K562 (cell line): Measurements from ENCODE around the gene GLRA1. TPM values are rescaled to one million over a fixed set of nuclear protein-coding genes. Genes with fewer than 3 reads are reported as not detected.

ENCODE experiments used
- ATAC-seq: fragments of 200-7000 bp; cut with Tn5 transposase; 3 replicates; pipeline ENCODE4 v1.9.1; 2020; ENCODE audit warnings: moderate library complexity
- BruUV-seq: library from RNA; stranded (reverse); fragments of 400-500 nt; replicated peaks from 2 replicates; lab custom pipeline; 2021; lab: Mats Ljungman, UMichigan
- CTCF ChIA-PET: fragments of 300-600 bp; formaldehyde crosslinking; extraction: SDS; loops from one replicate; lab custom pipeline; 2021; ENCODE audit warnings: low intra/inter-chr PET ratio; lab: Yijun Ruan, JAX
- POLR2A ChIA-PET: fragments of 300-600, 350-650 bp; sonication (Branson Sonifier 250); formaldehyde crosslinking; extraction: SDS; loops from one replicate; lab custom pipeline; 2021; ENCODE audit warnings: antibody characterized with exemption, inconsistent platforms; lab: Yijun Ruan, JAX
- DNase-seq, 4 experiments: peaks; one replicate each; pipeline versions ENCODE4 v3.0.0 to v3.0.0-alpha.2; 2011 to 2018; ENCODE audit warnings: low spot score in 3 of 4, mixed read lengths in 3 of 4; ENCODE audit errors: extremely low read depth in 1 of 4
- FAIRE-seq: peaks from 2 replicates; lab custom pipeline; 2011; peaks lifted over from hg19 to GRCh38; lab: Jason Lieb, UNC
- H2AFZ ChIP-seq: 2 replicates; pipeline ENCODE4 v1.6.0; 2011; ENCODE audit warnings: low read depth, low read length, control low read depth, inconsistent platforms
- H3K27ac ChIP-seq: fragments of 200-600 bp; 3 replicates; pipeline ENCODE4 v1.8.0; 2011; ENCODE audit warnings: low read depth, mild to moderate bottlenecking, control low read depth, inconsistent platforms, low read length, moderate library complexity, mixed read lengths; ENCODE audit errors: extremely low read depth
- H3K27me3 ChIP-seq, 2 experiments: fragments of 300-600 bp in 1 of 2; 2 replicates in 1 of 2; 3 replicates in 1 of 2; pipeline versions ENCODE4 v1.6.0 to v1.8.0; 2011; ENCODE audit warnings: inconsistent platforms in 2 of 2, low read length in 2 of 2, mild to moderate bottlenecking in 1 of 2, mixed read lengths in 1 of 2, moderate library complexity in 1 of 2; ENCODE audit not compliant: control insufficient read depth in 2 of 2, insufficient read depth in 2 of 2
- H3K36me3 ChIP-seq: fragments of 300-600 bp; 3 replicates; pipeline ENCODE4 v1.8.0; 2011; ENCODE audit warnings: mild to moderate bottlenecking, low read length, inconsistent platforms; ENCODE audit not compliant: control insufficient read depth, insufficient read depth
- H3K4me1 ChIP-seq, 2 experiments: fragments of 200-600 bp in 1 of 2; replicated peaks in 1 of 2; 2 replicates in 1 of 2; 3 replicates in 1 of 2; pipeline versions ENCODE4 v1.5.1 to v1.8.0; 2011; ENCODE audit warnings: inconsistent platforms in 2 of 2, low read length in 2 of 2, mild to moderate bottlenecking in 1 of 2, mixed read lengths in 1 of 2, moderate library complexity in 1 of 2; ENCODE audit not compliant: control insufficient read depth in 2 of 2, insufficient read depth in 2 of 2
- H3K4me2 ChIP-seq: 2 replicates; pipeline ENCODE4 v1.6.1; 2011; ENCODE audit warnings: low read length, control low read depth, inconsistent platforms, mixed read lengths; ENCODE audit not compliant: insufficient read depth
- H3K4me3 ChIP-seq: fragments of 200-600 bp; sonication (generic), shearing (Covaris generic); 2 replicates; pipeline ENCODE4 v1.5.1; 2016; ENCODE audit warnings: control low read depth, inconsistent platforms
- H3K79me2 ChIP-seq: fragments of 200-600 bp; 3 replicates; pipeline ENCODE4 v1.8.0; 2011; ENCODE audit warnings: low read length, inconsistent platforms; ENCODE audit not compliant: control insufficient read depth, insufficient read depth
- H3K9ac ChIP-seq, 2 experiments: 2 replicates each; pipeline versions ENCODE4 v1.6.0 to v1.6.1; 2011; ENCODE audit warnings: low read depth in 2 of 2, low read length in 2 of 2, control low read depth in 1 of 2, inconsistent platforms in 1 of 2, mild to moderate bottlenecking in 1 of 2, mixed read lengths in 1 of 2; ENCODE audit not compliant: insufficient read depth in 1 of 2
- H3K9me1 ChIP-seq: one replicate; pipeline ENCODE4 v1.6.0; 2011; ENCODE audit warnings: inconsistent platforms, mild to moderate bottlenecking, low read length, moderate library complexity; ENCODE audit not compliant: control insufficient read depth, insufficient read depth
- H3K9me3 ChIP-seq: replicated peaks from 2 replicates; pipeline ENCODE4 v1.5.1; 2011; ENCODE audit warnings: low read depth, low read length, inconsistent platforms; ENCODE audit not compliant: control insufficient read depth, insufficient read depth
- H4K20me1 ChIP-seq: replicated peaks from 2 replicates; pipeline ENCODE4 v1.6.1; 2011; ENCODE audit warnings: low read length, inconsistent platforms, mixed read lengths; ENCODE audit not compliant: control insufficient read depth, insufficient read depth
- C11orf30 ChIP-seq: fragments of 450-650 bp; IDR thresholded peaks from 2 replicates; pipeline ENCODE4 v1.6.1; 2016; ENCODE audit warnings: low read depth, mild to moderate bottlenecking
- DIDO1 ChIP-seq: fragments of 450-650 bp; IDR thresholded peaks from 2 replicates; pipeline ENCODE4 v1.6.1; 2016; ENCODE audit warnings: low read depth, missing biosample characterization, missing genetic modification characterization
- NBN ChIP-seq: fragments of 450-650 bp; IDR thresholded peaks from 2 replicates; pipeline ENCODE4 v1.6.1; 2016; ENCODE audit warnings: low read depth, mild to moderate bottlenecking
- SPI1 ChIP-seq: IDR thresholded peaks from 2 replicates; pipeline ENCODE4 v1.6.1; 2011; ENCODE audit warnings: low read depth, low read length, control low read depth, borderline replicate concordance
- TARDBP ChIP-seq: fragments of 450-650 bp; IDR thresholded peaks from 2 replicates; pipeline ENCODE4 v1.6.1; 2016
- ZBTB8A ChIP-seq: fragments of 450-650 bp; IDR thresholded peaks from 2 replicates; pipeline ENCODE4 v1.6.1; 2018; ENCODE audit warnings: mild to moderate bottlenecking, moderate library complexity; ENCODE audit not compliant: partially characterized antibody
- ZFP91 ChIP-seq: sonication (generic); formaldehyde crosslinking; IDR thresholded peaks from 2 replicates; pipeline ENCODE4 v1.8.0; 2022; ENCODE audit warnings: mild to moderate bottlenecking, missing genetic modification reagents
- ZNF609 ChIP-seq: sonication (generic); formaldehyde crosslinking; IDR thresholded peaks from 2 replicates; pipeline ENCODE4 v1.8.1; 2023; ENCODE audit warnings: missing genetic modification reagents, mild to moderate bottlenecking, borderline replicate concordance
- ZNF780A ChIP-seq: fragments of 250-450 bp; sonication (Bioruptor Pico); IDR thresholded peaks from 2 replicates; pipeline ENCODE4 v1.5.0; 2021; ENCODE audit warnings: mild to moderate bottlenecking
- WGBS: fragments of 100-300 bp; shearing (Covaris generic); methylation state at CpG from one replicate; pipeline ENCODE4 v1.1.6; 2016; ENCODE audit warnings: low coverage, mixed read lengths; ENCODE audit not compliant: insufficient coverage; ENCODE audit errors: missing lambda C conversion rate; 5-methylcytosine and 5-hydroxymethylcytosine counted together
- in situ Hi-C: fragments of 300-500 bp; cut with MboI; formaldehyde crosslinking; loops from 4 replicates; pipeline ENCODE4 v1.15.0; 2018; ENCODE audit warnings: inconsistent platforms, mixed read lengths
- intact Hi-C: fragments of 100-400 bp; cut with micrococcal nuclease; formaldehyde crosslinking; loops from 2 replicates; pipeline ENCODE4 v1.14.2; 2022
- polyA plus RNA-seq, 8 experiments: library from polyadenylated mRNA; depleted of rRNA in 4 of 8; stranded (reverse) in 5 of 8; unstranded in 3 of 8; fragments of >200 nt; fragmentation: Nextera tagmentation in 2 of 8; fragmentation: Illumina TruSeq in 1 of 8; extraction: Ambion mirVana in 2 of 8; extraction: Trizol in 1 of 8; gene quantifications; 2 replicates each; pipeline versions ENCODE4 v1.2.1 to v1.2.3, GENCODE V29; 2011 to 2014; ENCODE audit warnings: inconsistent platforms in 1 of 8, missing spikeins in 1 of 8
- total RNA-seq, 7 experiments: library from RNA; depleted of rRNA in 6 of 7; stranded (reverse); fragments of >200 nt in 6 of 7; fragmentation: Illumina TruSeq in 2 of 7; extraction: Trizol in 2 of 7; gene quantifications; 2 replicates each; pipeline versions ENCODE4 v1.2.1 to v1.2.3, GENCODE V29; 2011 to 2021; ENCODE audit warnings: low replicate concordance in 1 of 7

Gene GLRA1
- total and polyA plus RNA-seq, 9 of the 15 experiments (the other 6 are each of a cell fraction or from before 2014, with no cell fraction given), result not detected

GRCh38 chr5:151926188-151926587 is 1.5 kb upstream of the GLRA1 start:
- intact Hi-C loops, result no loop called here
- Histone ChIP-seq H3K4me1 (no peaks in the 10 kb centered on the region), H3K4me2 (no peak overlapping the region), H3K4me3 (no peak overlapping the region), H4K20me1 (no peaks in the 10 kb centered on the region), H3K9me3 (no peaks in the 10 kb centered on the region; the same call in 1 of the 2 replicates), H3K27me3 (no peaks in the 10 kb centered on the region), H3K9ac (no peak overlapping the region), H3K79me2 (no peaks in the 10 kb centered on the region), H3K9me1 (no peaks in the 10 kb centered on the region), H3K27ac (no peak overlapping the region), H3K36me3 (no peaks in the 10 kb centered on the region), H2AFZ (no peak overlapping the region)
- ChIA-PET POLR2A (no interaction called here), CTCF (no interaction called here)
- ATAC-seq, result no peak
- no peak for DNase-seq
- BruUV-seq, result no TSS peak
- FAIRE-seq, result no peak
- no peak for TF ChIP-seq DIDO1 (tag)
- no peak for TF ChIP-seq TARDBP
- no peak for TF ChIP-seq ZNF609
- TF ChIP-seq NBN, result no peak
- no peak for TF ChIP-seq ZFP91 (CRISPR knock-in tag)
- no peak for TF ChIP-seq SPI1
- no peak for TF ChIP-seq ZBTB8A
- no peak for TF ChIP-seq C11orf30
- no peak for TF ChIP-seq ZNF780A (CRISPR knock-in tag)
- 0% methylated on average over 3 of the region's 3 CpGs for WGBS
- in situ Hi-C loops, result no loop called here
